H9 (cell line): ENCODE results near the gene PRR15. TPM values are rescaled to one million over a fixed set of nuclear protein-coding genes. Genes with fewer than 3 reads are reported as not detected.

ENCODE experiments used
- DNase-seq: peaks from one replicate; pipeline ENCODE4 v3.0.0-alpha.2; 2017
- H2AFZ ChIP-seq: one replicate; pipeline ENCODE4 v1.6.1; 2013; ENCODE audit warnings: mild to moderate bottlenecking, low read length, control low read depth, moderate library complexity
- H2AK5ac ChIP-seq: 2 replicates; pipeline ENCODE4 v1.6.1; 2013; ENCODE audit warnings: low read length, control low read depth, mixed read lengths; ENCODE audit not compliant: insufficient read length
- H2BK120ac ChIP-seq: one replicate; pipeline ENCODE4 v1.6.1; 2013; ENCODE audit warnings: low read depth, mild to moderate bottlenecking, low read length, control low read depth, inconsistent platforms; ENCODE audit not compliant: poor library complexity, severe bottlenecking
- H2BK12ac ChIP-seq: 2 replicates; pipeline ENCODE4 v1.6.1; 2013; ENCODE audit warnings: low read length, control low read depth, mixed read lengths, low read depth; ENCODE audit not compliant: insufficient read length
- H2BK15ac ChIP-seq: 2 replicates; pipeline ENCODE4 v1.6.1; 2013; ENCODE audit warnings: low read depth, low read length, control low read depth
- H2BK20ac ChIP-seq: one replicate; pipeline ENCODE4 v1.6.1; 2013; ENCODE audit warnings: low read depth, mild to moderate bottlenecking, low read length, control low read depth, inconsistent platforms; ENCODE audit not compliant: poor library complexity, severe bottlenecking
- H2BK5ac ChIP-seq: 2 replicates; pipeline ENCODE4 v1.6.1; 2013; ENCODE audit warnings: low read length, control low read depth, mixed read lengths; ENCODE audit not compliant: insufficient read length
- H3K14ac ChIP-seq: 2 replicates; pipeline ENCODE4 v1.6.1; 2013; ENCODE audit warnings: low read length, control low read depth; ENCODE audit not compliant: insufficient read depth
- H3K18ac ChIP-seq: 2 replicates; pipeline ENCODE4 v1.6.1; 2013; ENCODE audit warnings: low read depth, mild to moderate bottlenecking, mixed read lengths, low read length, control low read depth; ENCODE audit not compliant: insufficient read length
- H3K23ac ChIP-seq: 2 replicates; pipeline ENCODE4 v1.6.1; 2013; ENCODE audit warnings: low read length, control low read depth, mixed read lengths, low read depth; ENCODE audit not compliant: insufficient read length
- H3K23me2 ChIP-seq: 2 replicates; pipeline ENCODE4 v1.6.1; 2013; ENCODE audit warnings: low read depth, mild to moderate bottlenecking, mixed read lengths, low read length, control low read depth; ENCODE audit not compliant: insufficient read length, poor library complexity, severe bottlenecking
- H3K27ac ChIP-seq: 2 replicates; pipeline ENCODE4 v1.5.1; 2013; ENCODE audit warnings: low read length, control low read depth, mixed read lengths, low read depth; ENCODE audit not compliant: insufficient read length
- H3K27me3 ChIP-seq: 2 replicates; pipeline ENCODE4 v1.6.1; 2013; ENCODE audit warnings: low read length, control low read depth, inconsistent platforms; ENCODE audit not compliant: insufficient read depth
- H3K4ac ChIP-seq: 2 replicates; pipeline ENCODE4 v1.6.1; 2013; ENCODE audit warnings: low read depth, mild to moderate bottlenecking, control low read depth, inconsistent platforms, low read length, moderate library complexity
- H3K4me1 ChIP-seq: 2 replicates; pipeline ENCODE4 v1.6.1; 2013; ENCODE audit warnings: low read length, control low read depth, inconsistent platforms; ENCODE audit not compliant: insufficient read depth
- H3K4me2 ChIP-seq: 2 replicates; pipeline ENCODE4 v1.6.1; 2013; ENCODE audit warnings: low read length, control low read depth, mixed read lengths; ENCODE audit not compliant: insufficient read length, insufficient read depth
- H3K56ac ChIP-seq: 2 replicates; pipeline ENCODE4 v1.6.1; 2013; ENCODE audit warnings: low read depth, mild to moderate bottlenecking, mixed read lengths, low read length, control low read depth; ENCODE audit not compliant: insufficient read length
- H3K79me1 ChIP-seq: 2 replicates; pipeline ENCODE4 v1.6.1; 2013; ENCODE audit warnings: low read depth, mild to moderate bottlenecking, moderate library complexity, low read length, control low read depth, inconsistent platforms; ENCODE audit not compliant: insufficient read depth, poor library complexity, severe bottlenecking
- H3K79me2 ChIP-seq: 2 replicates; pipeline ENCODE4 v1.6.1; 2013; ENCODE audit warnings: low read length, control low read depth, inconsistent platforms; ENCODE audit not compliant: insufficient read depth
- H3K9ac ChIP-seq: 2 replicates; pipeline ENCODE4 v1.6.1; 2013; ENCODE audit warnings: low read length, control low read depth, mixed read lengths; ENCODE audit not compliant: insufficient read length; ENCODE audit errors: extremely low read depth
- H3K9me3 ChIP-seq: one replicate; pipeline ENCODE4 v1.6.1; 2013; ENCODE audit warnings: low read depth, low read length, inconsistent platforms; ENCODE audit not compliant: control insufficient read depth
- H3T11ph ChIP-seq: one replicate; pipeline ENCODE4 v1.6.1; 2013; ENCODE audit warnings: mild to moderate bottlenecking, low read length, control low read depth, inconsistent platforms
- H4K20me1 ChIP-seq: one replicate; pipeline ENCODE4 v1.6.1; 2013; ENCODE audit not compliant: control insufficient read depth, insufficient read length, insufficient read depth
- H4K5ac ChIP-seq: 2 replicates; pipeline ENCODE4 v1.6.1; 2013; ENCODE audit warnings: low read depth, mild to moderate bottlenecking, mixed read lengths, low read length, control low read depth; ENCODE audit not compliant: insufficient read length
- H4K8ac ChIP-seq: replicated peaks from 2 replicates; pipeline ENCODE4 v1.6.1; 2013; ENCODE audit warnings: low read length, control low read depth, mixed read lengths, low read depth; ENCODE audit not compliant: insufficient read length
- H4K91ac ChIP-seq: 2 replicates; pipeline ENCODE4 v1.6.1; 2013; ENCODE audit warnings: low read depth, mild to moderate bottlenecking, moderate library complexity, mixed read lengths, low read length, control low read depth; ENCODE audit not compliant: insufficient read length
- H3K27ac Mint-ChIP-seq, 3 experiments: 2 replicates in 2 of 3; 3 replicates in 1 of 3; pipeline ENCODE4 v1.8.0; 2020 to 2021; ENCODE audit warnings: mixed read lengths in 3 of 3, mild to moderate bottlenecking in 1 of 3, moderate library complexity in 1 of 3
- H3K27me3 Mint-ChIP-seq: 2 replicates; pipeline ENCODE4 v1.8.0; 2021; ENCODE audit warnings: low read depth, mild to moderate bottlenecking, moderate library complexity, mixed read lengths
- H3K36me3 Mint-ChIP-seq, 3 experiments: 2 replicates in 2 of 3; 3 replicates in 1 of 3; pipeline ENCODE4 v1.8.0; 2020 to 2021; ENCODE audit warnings: low read depth in 3 of 3, mixed read lengths in 3 of 3; ENCODE audit not compliant: insufficient read depth in 1 of 3
- H3K4me1 Mint-ChIP-seq, 2 experiments: 2 replicates each; pipeline ENCODE4 v1.8.0; 2020; ENCODE audit warnings: mixed read lengths in 2 of 2
- H3K4me3 Mint-ChIP-seq, 2 experiments: 2 replicates in 1 of 2; 3 replicates in 1 of 2; pipeline ENCODE4 v1.8.0; 2020 to 2021; ENCODE audit warnings: mild to moderate bottlenecking in 2 of 2, mixed read lengths in 2 of 2, moderate library complexity in 1 of 2
- H3K9me3 Mint-ChIP-seq, 2 experiments: 2 replicates in 1 of 2; 3 replicates in 1 of 2; pipeline ENCODE4 v1.8.0; 2020; ENCODE audit warnings: mild to moderate bottlenecking in 2 of 2, mixed read lengths in 2 of 2, moderate library complexity in 1 of 2
- CTCF ChIP-seq: fragments of 200-600 bp; sonication (generic); conservative IDR thresholded peaks from 3 replicates; pipeline ENCODE4 v1.8.0; 2021; ENCODE audit warnings: antibody characterized with exemption, mild to moderate bottlenecking
- WGBS: extraction: QIAGEN DNeasy Blood & Tissue Kit; methylation state at CpG from one replicate; pipeline ENCODE4 v1.1.7; 2013; ENCODE audit warnings: missing lambda C conversion rate, low lambda C conversion rate, mixed read lengths; ENCODE audit not compliant: insufficient read length; ENCODE audit errors: extremely low coverage; 5-methylcytosine and 5-hydroxymethylcytosine counted together
- total RNA-seq: library from RNA; stranded (reverse); gene quantifications from 2 replicates; pipeline ENCODE4 v1.2.1, GENCODE V29; 2021

Gene PRR15
- total RNA-seq, 1 experiment from 2014 or later: 15.1 TPM

- no peak overlapping the region for H2BK12ac ChIP-seq
- no peak overlapping the region for H3K4ac ChIP-seq
- H2AK5ac ChIP-seq: no peak overlapping the region
- no CpG with 5 or more reads among the region's 3 CpGs for WGBS
- H4K5ac ChIP-seq: no peak overlapping the region
- H2BK20ac ChIP-seq: no peak overlapping the region
- Mint-ChIP-seq H3K4me1 (peaks cover 28 to 33% of the 10 kb centered on the region in 2 experiments), H3K4me3 (no peak overlapping the region), H3K36me3 (peaks cover 0 to 5% (median 3%) of the 10 kb centered on the region in 3 experiments; a peak in 4 of 7 replicates), H3K27ac (no peak overlapping the region), H3K27me3 (no peaks in the 10 kb centered on the region), H3K9me3 (peaks cover 4% of the 10 kb centered on the region in 2 experiments; a peak in 4 of 5 replicates)
- no peak overlapping the region for H2BK5ac ChIP-seq
- TF ChIP-seq CTCF: no peak
- no peak overlapping the region for H3K4me2 ChIP-seq
- no peak overlapping the region for H4K8ac ChIP-seq
- no peak for DNase-seq
- no peak overlapping the region for H2BK15ac ChIP-seq
- H3K9me3 ChIP-seq: no peaks in the 10 kb centered on the region
- H3K9ac ChIP-seq: no peak overlapping the region
- no peaks in the 10 kb centered on the region for H3K79me1 ChIP-seq
- no peak overlapping the region for H3K14ac ChIP-seq
- H3K4me1 ChIP-seq: peaks cover 7% of the 10 kb centered on the region; the same call in 1 of the 2 replicates
- H2AFZ ChIP-seq: no peak overlapping the region
- no peak overlapping the region for H3K56ac ChIP-seq
- no peaks in the 10 kb centered on the region for H4K20me1 ChIP-seq
- H3K27me3 ChIP-seq: no peaks in the 10 kb centered on the region
- no peak overlapping the region for H3T11ph ChIP-seq
- no peak overlapping the region for H4K91ac ChIP-seq
- H2BK120ac ChIP-seq: no peak overlapping the region
- H3K18ac ChIP-seq: no peak overlapping the region
- no peak overlapping the region for H3K27ac ChIP-seq
- H3K23ac ChIP-seq: no peak overlapping the region
- no peaks in the 10 kb centered on the region for H3K79me2 ChIP-seq
- no peaks in the 10 kb centered on the region for H3K23me2 ChIP-seq
Observed at GRCh38 chr7:29605671-29606070, 42.0 kb downstream of the PRR15 start.
